HG02610 (cell line): ENCODE measurements around the gene FOXP4.
A peak's percentile ranks its signal among the peaks of the same experiment; 100 is the strongest.

Experiments used
- ATAC-seq: cut with Tn5 transposase; IDR thresholded peaks from one replicate; pipeline ENCODE4 v1.9.1; 2021; ENCODE audit warnings: mild to moderate bottlenecking, moderate library complexity; ENCODE audit not compliant: unreplicated experiment

FOXP4 gene

GRCh38 chr6:41546866-41547798 is 951 bp downstream of the FOXP4 start:
- peak; percentile 14 for ATAC-seq

GRCh38 chr6:41547799-41548097 is 1.6 kb downstream of the FOXP4 start:
- no peak for ATAC-seq

- ATAC-seq: no peak
Measured at GRCh38 chr6:41548098-41548840, 2.1 kb downstream of the FOXP4 start.

DNA sequence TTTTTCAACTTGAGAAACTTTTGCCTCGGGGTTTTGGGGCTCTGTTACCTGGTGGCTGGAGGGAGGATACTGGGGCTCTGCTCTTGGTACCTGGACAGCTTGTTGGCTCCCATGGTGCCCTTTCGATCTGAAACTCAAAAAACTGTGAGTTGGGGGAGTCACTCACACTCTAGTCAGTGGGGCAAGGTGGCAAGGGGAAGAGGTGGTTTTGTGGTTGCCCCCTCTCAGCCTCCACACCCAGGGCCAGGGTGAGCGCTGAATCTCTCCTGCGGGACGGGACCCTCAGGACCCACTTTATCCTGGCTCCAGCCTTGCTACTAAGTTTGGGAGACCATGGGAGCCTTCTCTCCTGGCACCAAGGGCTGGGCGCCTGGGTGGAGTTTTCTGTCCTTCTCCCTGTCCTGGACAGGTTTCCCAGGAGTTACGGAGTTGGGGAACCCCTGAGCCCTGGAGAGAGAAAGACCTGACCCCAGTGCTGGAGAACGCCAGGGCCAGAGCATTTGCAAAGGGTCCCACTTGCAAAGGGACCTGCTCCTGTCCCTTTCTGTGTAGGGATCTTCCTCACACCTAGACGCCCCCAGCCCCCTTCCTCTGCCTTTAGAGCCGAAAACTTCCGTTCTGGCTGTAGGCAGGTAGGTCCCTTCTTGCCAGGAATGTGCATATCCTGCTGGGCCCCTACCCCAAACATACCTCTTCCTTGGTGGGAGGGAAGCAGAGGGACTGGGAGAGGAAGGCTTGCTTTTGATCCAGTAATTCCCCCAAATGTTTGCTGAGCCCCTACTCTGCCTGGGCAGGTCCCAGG is 2.9 kb downstream of the FOXP4 start:
- no peak for ATAC-seq

GRCh38 chr6:41549673-41550072 is 3.5 kb downstream of the FOXP4 start:
- ATAC-seq: no peak

GRCh38 chr6:41551086-41551700 is 5.0 kb downstream of the FOXP4 start:
- no peak for ATAC-seq

DNA sequence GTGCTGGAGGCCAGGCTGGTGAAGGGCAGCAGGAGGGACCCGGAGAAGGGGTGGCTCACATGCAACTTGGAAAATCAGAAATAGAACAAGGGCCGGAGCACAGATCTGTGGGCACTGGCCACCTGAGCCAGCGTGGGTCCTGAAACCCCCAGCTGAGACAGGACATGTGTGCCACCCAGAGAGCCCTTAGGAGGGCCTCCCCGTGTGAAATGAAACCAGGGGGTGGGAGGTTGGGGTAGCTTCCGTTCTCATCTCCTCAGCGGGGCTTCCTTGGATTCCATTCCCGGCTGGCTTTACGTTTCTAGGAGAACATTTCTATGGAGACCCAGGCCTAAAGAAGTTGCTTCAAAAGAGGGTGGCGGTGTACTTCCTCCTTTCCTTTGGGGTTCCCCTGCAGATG is 5.7 kb downstream of the FOXP4 start:
- no peak for ATAC-seq

- no peak for ATAC-seq
Measured at GRCh38 chr6:41552723-41553122, 6.5 kb downstream of the FOXP4 start.

DNA sequence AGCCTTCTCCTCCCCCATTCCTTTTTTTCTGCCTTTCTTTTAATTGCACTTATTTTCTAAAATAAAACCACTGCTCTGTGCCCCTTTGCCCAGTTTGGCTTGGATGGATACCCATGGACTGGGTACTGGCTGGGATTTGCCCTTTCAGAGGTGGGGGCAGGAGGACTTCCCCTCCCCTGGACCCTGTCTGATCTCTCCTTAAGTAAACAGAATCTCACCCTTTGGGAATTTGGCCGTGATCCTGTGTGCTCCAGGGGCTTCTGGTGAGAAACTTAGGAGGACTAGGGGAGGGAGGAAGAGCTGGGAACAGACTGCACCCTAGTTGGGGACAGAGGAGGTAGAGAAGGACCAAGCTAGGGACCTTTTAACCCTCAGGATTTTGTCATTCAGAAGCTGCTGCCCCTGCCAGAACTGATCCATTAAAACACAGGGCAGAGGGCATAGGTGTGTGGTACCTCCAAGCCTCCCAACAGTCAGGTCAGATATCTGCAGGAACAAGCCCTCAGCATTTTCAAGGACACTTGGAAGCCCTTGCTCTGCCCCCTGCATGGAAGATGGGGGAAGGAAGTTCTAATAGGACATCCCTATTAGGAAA is 7.3 kb downstream of the FOXP4 start:
- ATAC-seq: no peak

DNA sequence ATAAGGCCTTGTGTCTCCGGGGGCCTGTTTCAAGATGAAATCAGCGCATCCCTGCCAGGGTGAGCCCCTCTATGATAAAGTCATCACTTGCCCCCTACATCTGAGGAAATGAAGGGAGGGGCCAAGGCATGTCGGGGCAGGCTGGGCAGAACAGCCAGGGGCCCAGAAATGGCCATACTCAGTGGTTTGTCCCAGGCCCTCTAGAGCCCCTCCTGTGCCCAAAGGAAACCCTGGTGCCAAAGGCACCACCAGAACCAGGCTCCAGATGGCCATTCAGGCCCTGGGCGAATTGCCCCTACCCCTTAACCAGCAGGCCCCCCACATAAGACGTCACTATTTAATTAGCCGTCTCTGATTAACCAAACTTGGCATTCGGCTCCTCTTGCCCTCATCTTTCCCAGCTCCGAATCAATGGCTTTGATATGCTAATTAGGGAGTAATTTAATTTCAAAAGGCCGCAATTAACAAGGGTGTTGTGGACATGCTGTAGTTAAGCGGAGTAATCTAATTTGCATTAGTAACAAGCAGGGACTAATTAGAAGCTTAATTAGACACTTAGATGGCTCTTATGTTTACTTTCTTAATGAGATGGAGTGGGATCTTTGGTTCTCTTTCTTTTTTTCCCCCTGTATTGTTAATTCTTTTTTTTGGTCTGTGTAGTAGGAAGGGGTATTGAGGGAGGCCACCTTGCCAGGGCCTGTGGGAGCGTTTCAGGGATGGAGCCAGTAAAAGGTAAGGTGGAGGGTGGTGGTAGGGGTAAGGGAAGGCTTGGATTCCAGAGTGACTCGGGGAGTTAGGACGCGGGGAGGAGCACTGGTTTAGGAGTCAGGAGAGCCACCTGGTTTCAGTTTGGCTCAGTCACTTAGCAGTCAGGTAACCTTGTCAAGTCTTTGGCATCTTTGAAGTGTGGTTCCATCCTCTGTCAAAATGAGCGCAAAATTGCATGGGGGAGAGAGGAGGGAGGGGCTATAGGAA is 9.4 kb downstream of the FOXP4 start:
- ATAC-seq: no peak

- no peak for ATAC-seq
Measured at GRCh38 chr6:41557335-41557734, 11.2 kb downstream of the FOXP4 start.

GRCh38 chr6:41558033-41558807 is 12.0 kb downstream of the FOXP4 start:
- no peak for ATAC-seq

DNA sequence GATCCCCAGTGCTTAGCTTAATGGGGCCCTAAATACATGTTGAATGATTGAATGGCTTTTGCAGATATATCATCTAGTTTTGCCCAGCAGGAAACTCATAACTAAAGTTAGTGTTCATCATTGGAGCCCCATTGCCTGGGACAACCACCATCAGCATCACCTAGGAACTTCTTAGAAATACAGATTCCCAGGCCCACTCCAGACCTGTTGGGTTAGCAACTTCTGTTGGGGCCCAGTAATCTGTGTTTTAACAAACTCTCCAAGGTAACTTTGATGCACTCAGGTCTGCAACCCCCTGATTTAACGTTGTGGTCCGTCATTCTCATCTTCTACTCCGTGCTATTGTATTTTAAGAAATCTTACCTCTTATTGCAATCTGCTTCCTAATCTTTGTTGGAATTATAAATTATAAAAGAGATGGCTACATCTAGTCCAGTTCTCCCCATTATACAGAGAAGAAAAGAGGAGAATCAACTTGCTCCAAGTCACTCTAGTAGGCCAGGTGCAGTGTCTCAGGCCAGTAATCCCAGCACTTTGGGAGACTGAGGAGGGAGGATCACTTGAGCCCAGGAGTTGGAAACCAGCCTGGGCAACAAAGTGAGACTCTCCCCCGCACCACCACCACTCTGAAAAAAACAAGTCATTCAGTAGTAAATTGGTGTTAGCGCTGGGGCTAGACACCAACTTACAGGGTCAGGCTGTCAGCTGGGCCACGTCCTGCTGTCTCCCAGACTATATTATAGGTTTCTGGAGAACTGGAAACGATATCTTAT is 13.7 kb downstream of the FOXP4 start:
- ATAC-seq: no peak

GRCh38 chr6:41560431-41561192 is 14.4 kb downstream of the FOXP4 start:
- peak; percentile 71 for ATAC-seq

DNA sequence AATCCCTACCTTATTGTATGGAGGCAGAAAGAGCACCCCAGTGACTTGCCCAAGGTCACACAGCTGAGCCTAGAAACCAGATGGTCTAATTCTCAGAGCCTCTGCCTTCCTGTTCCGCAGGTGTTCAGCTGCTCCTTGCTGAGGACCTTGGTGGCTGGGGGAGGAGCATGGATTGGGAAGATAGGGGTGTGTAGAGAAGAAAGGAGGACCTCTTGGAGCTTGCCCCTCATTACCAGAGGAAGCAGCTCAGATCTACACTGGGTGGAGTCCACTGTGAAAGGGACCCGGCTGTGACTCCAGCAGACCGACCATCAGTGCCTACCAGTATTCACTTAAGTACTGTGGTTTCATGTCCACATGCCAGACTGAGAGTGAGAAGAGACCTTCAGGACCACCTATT is 15.2 kb downstream of the FOXP4 start:
- ATAC-seq: no peak

GRCh38 chr6:41561931-41562911 is 16.0 kb downstream of the FOXP4 start:
- ATAC-seq: no peak
